GM12891 (cell line): ENCODE data around the gene LRRC26.

Experiments
- POLR2A ChIP-seq: IDR thresholded peaks from 2 replicates; pipeline ENCODE4 v1.6.1; 2011; ENCODE audit warnings: low read depth, low read length, control low read depth
- POLR2AphosphoS5 ChIP-seq: IDR thresholded peaks from 2 replicates; pipeline ENCODE4 v1.6.1; 2011; ENCODE audit warnings: low read depth, low read length, control low read depth
- TAF1 ChIP-seq: IDR thresholded peaks from 2 replicates; pipeline ENCODE4 v1.6.1; 2011; ENCODE audit warnings: low read depth, low read length, control low read depth

DNA sequence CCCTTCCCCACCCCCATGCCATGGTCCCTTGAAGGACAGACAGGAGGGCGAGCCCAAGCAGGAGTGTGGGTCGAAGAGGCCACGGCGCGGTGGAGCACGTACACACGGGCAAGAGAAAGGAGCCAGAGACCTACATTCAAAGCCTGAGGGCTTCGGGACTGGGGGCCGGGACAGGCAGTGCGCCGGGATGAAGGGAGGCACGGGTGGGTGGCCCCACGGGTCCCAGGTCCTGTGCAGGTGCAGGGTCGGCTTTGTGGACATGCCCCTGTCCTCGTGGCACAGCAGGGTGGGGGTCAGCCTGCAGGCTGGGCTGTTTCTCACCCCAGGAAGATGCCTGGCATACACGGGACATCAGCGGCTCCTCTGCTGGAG, 9.8 kb downstream of the LRRC26 start:
- no peak for TF ChIP-seq POLR2A
- no peak for TF ChIP-seq TAF1
- no peak for TF ChIP-seq POLR2AphosphoS5
